ENCODE results near the gene CELSR1.

DNA sequence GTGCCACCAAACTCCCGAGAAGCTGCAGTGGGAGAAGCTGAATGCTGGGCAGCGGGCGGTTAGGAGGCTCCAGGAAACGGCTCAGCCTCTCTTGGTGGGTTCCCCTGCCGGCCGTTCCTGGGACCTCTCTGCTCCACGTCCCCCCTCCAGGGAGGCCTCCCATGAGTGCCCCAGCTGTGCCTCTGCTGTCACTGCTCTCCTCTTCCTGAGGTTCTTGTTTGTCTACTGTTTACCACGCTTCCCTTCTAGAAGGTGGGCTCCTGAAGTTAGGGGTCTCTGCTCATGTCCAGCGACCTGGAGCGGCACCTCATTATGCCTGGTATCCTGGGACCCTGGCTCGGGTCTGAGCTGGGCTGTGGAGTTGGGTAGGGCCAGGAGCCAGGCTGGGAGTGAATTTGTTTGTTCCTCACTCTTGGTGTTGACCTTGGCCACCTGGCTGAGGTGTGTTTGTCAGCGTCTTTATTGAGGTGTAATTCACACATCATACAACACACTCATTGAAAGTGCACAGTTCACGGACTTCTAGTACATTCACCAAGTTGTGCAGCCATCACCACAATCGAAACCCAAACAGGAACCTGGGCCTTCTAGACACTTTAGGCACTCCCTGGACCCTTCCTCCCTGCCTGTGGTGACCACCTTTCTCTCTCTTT lies 45.0 kb upstream of the CELSR1 start:
- TF ChIP-seq, protein P1, sequence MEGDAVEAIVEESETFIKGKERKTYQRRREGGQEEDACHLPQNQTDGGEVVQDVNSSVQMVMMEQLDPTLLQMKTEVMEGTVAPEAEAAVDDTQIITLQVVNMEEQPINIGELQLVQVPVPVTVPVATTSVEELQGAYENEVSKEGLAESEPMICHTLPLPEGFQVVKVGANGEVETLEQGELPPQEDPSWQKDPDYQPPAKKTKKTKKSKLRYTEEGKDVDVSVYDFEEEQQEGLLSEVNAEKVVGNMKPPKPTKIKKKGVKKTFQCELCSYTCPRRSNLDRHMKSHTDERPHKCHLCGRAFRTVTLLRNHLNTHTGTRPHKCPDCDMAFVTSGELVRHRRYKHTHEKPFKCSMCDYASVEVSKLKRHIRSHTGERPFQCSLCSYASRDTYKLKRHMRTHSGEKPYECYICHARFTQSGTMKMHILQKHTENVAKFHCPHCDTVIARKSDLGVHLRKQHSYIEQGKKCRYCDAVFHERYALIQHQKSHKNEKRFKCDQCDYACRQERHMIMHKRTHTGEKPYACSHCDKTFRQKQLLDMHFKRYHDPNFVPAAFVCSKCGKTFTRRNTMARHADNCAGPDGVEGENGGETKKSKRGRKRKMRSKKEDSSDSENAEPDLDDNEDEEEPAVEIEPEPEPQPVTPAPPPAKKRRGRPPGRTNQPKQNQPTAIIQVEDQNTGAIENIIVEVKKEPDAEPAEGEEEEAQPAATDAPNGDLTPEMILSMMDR (IDR thresholded peaks at IDR 0.05; ENCODE audit: insufficient read depth, low read depth, low read length), result no peak
- TF ChIP-seq EZH2 (IDR thresholded peaks at IDR 0.05; ENCODE audit: insufficient read depth, low read length), result no peak
